CD8-positive, alpha-beta memory T cell (primary cell): ENCODE results near the gene SLFN14. TPM values are rescaled to one million over a fixed set of nuclear protein-coding genes. Genes with fewer than 3 reads are reported as not detected.

Experiments
- CTCF ChIA-PET: fragments of 350-600 bp; sonication (Branson Sonifier 250); formaldehyde crosslinking; loops from one replicate; lab custom pipeline; 2021; ENCODE audit warnings: antibody characterized with exemption; lab: Charles Lee
- POLR2A ChIA-PET: fragments of 350-600 bp; sonication (Branson Sonifier 250); formaldehyde crosslinking; loops from one replicate; lab custom pipeline; 2021; ENCODE audit warnings: antibody characterized with exemption; lab: Charles Lee
- DNase-seq, 5 donors: peaks; one replicate each; pipeline versions ENCODE4 v3.0.0 to v3.0.0-alpha.2; 2020 to 2022; ENCODE audit warnings: mixed read lengths in 1 of 5
- H3K27ac ChIP-seq: one replicate; pipeline ENCODE4 v1.7.0; 2013; ENCODE audit warnings: low read depth, mild to moderate bottlenecking, low read length, moderate library complexity
- H3K27me3 ChIP-seq: 2 replicates; pipeline ENCODE4 v1.7.0; 2013; ENCODE audit warnings: low read length, mild to moderate bottlenecking; ENCODE audit not compliant: insufficient read depth, poor library complexity, severe bottlenecking
- H3K36me3 ChIP-seq: 2 replicates; pipeline ENCODE4 v1.7.0; 2013; ENCODE audit warnings: mild to moderate bottlenecking, low read length, moderate library complexity; ENCODE audit not compliant: insufficient read depth
- H3K4me1 ChIP-seq: 2 replicates; pipeline ENCODE4 v1.7.0; 2013; ENCODE audit warnings: mild to moderate bottlenecking, low read length, moderate library complexity; ENCODE audit not compliant: insufficient read depth
- H3K4me3 ChIP-seq: 2 replicates; pipeline ENCODE4 v1.7.0; 2013; ENCODE audit warnings: mild to moderate bottlenecking, low read length
- H3K9me3 ChIP-seq: 2 replicates; pipeline ENCODE4 v1.7.0; 2013; ENCODE audit warnings: mild to moderate bottlenecking, low read length
- H3K27ac Mint-ChIP-seq, 8 donors: one replicate each; pipeline ENCODE4 v1.8.0; 2020 to 2021; ENCODE audit warnings: mixed read lengths in 8 of 8, mild to moderate bottlenecking in 6 of 8, inconsistent platforms in 3 of 8, moderate library complexity in 3 of 8
- H3K27me3 Mint-ChIP-seq, 2 donors: one replicate each; pipeline ENCODE4 v1.8.0; 2020 to 2021; ENCODE audit warnings: mixed read lengths in 2 of 2, mild to moderate bottlenecking in 1 of 2, moderate library complexity in 1 of 2
- H3K36me3 Mint-ChIP-seq, 3 donors: one replicate each; pipeline ENCODE4 v1.8.0; 2020 to 2021; ENCODE audit warnings: mixed read lengths in 3 of 3, inconsistent platforms in 1 of 3, mild to moderate bottlenecking in 1 of 3
- H3K4me1 Mint-ChIP-seq, 3 donors: one replicate each; pipeline ENCODE4 v1.8.0; 2020 to 2021; ENCODE audit warnings: mixed read lengths in 3 of 3, inconsistent platforms in 1 of 3, mild to moderate bottlenecking in 1 of 3
- H3K4me3 Mint-ChIP-seq, 7 donors: one replicate each; pipeline ENCODE4 v1.8.0; 2020 to 2021; ENCODE audit warnings: mixed read lengths in 7 of 7, mild to moderate bottlenecking in 6 of 7, moderate library complexity in 4 of 7, inconsistent platforms in 2 of 7
- H3K9me3 Mint-ChIP-seq, 5 donors: one replicate each; pipeline ENCODE4 v1.8.0; 2020 to 2022; ENCODE audit warnings: mixed read lengths in 5 of 5, mild to moderate bottlenecking in 3 of 5, moderate library complexity in 2 of 5, inconsistent platforms in 1 of 5
- polyA plus RNA-seq: library from polyadenylated mRNA; unstranded; fragments of 300-500 nt; fragmentation: Illumina TruSeq; gene quantifications from one replicate; pipeline ENCODE4 v1.2.3, GENCODE V29; 2021
- total RNA-seq, 2 experiments: library from RNA; stranded (reverse); gene quantifications; one replicate each; pipeline ENCODE4 v1.2.3, GENCODE V29; 2021

SLFN14 gene
- total and polyA plus RNA-seq, 3 experiments from 2014 or later = 0.13 to 0.16 (median 0.15) TPM

- Mint-ChIP-seq H3K4me1 (peaks cover 7 to 46% (median 30%) of the 10 kb centered on the region in 3 donors), H3K36me3 (peaks cover 24 to 68% (median 30%) of the 10 kb centered on the region in 3 donors), H3K9me3 (no peaks in the 10 kb centered on the region), H3K4me3 (no peak overlapping the region), H3K27ac (peak overlapping the region in 2 of 8 donors; percentile 24 to 57), H3K27me3 (no peaks in the 10 kb centered on the region)
- Histone ChIP-seq H3K27ac (no peak overlapping the region), H3K4me1 (no peaks in the 10 kb centered on the region), H3K4me3 (no peak overlapping the region), H3K9me3 (no peaks in the 10 kb centered on the region), H3K36me3 (peaks cover 30% of the 10 kb centered on the region), H3K27me3 (no peaks in the 10 kb centered on the region)
- ChIA-PET CTCF (interaction anchor here (0.7 to 1.1 kb wide), 3 partner anchors 10 to 18 kb away, joined by 3 to 6 read pairs (median 3); partner anchors contain the start of gene PEX12), POLR2A (interaction anchor here (0.7 kb wide), 1 partner anchor 519 kb away, joined by 3 read pairs; no protein-coding TSS in a partner anchor)
- no peak for DNase-seq
These were observed 35.5 kb upstream of the SLFN14 start for GRCh38 chr17:35596072-35596471.

GRCh38 chr17:35588196-35588920 lies 27.7 kb upstream of the SLFN14 start:
- peak overlapping the region; percentile 91 to 99 (median 98) for H3K27ac Mint-ChIP-seq

GRCh38 chr17:35587074-35587961 lies 26.7 kb upstream of the SLFN14 start, which contains the start of gene AP2B1:
AP2B1 (plus strand) TSS chr17:35587322; CDS start chr17:35594031, 6,709 bp downstream.
- peaks cover 21% of the 10 kb centered on the region for H3K4me1 ChIP-seq
- peak; percentile 90 to 98 (median 98) for DNase-seq
- H3K9me3 Mint-ChIP-seq = no peaks in the 10 kb centered on the region
- peak within 1 kb of the TSS; percentile 96 for H3K27ac ChIP-seq
- peaks cover 0 to 15% (median 0%) of the 10 kb centered on the region in 3 donors for H3K36me3 Mint-ChIP-seq
- peak within 1 kb of the TSS; percentile 91 to 99 (median 98) for H3K27ac Mint-ChIP-seq
- H3K27me3 ChIP-seq = no peaks in the 10 kb centered on the region
- CTCF ChIA-PET = interaction anchor here (0.6 to 1.5 kb wide), 3 partner anchors 9 to 222 kb away, joined by 3 to 7 read pairs (median 3); partner anchors contain the start of genes PEX12 and TAF15
- peaks cover 35 to 51% (median 41%) of the 10 kb centered on the region in 3 donors for H3K4me1 Mint-ChIP-seq
- POLR2A ChIA-PET = interaction anchor here (0.5 to 1.6 kb wide), 5 partner anchors 9 to 274 kb away, joined by 3 to 25 read pairs (median 4); partner anchors contain the start of genes PEX12 and TAF15
- H3K4me3 Mint-ChIP-seq = peak within 1 kb of the TSS; percentile 93 to 98 (median 95)
- H3K4me3 ChIP-seq = peak within 1 kb of the TSS; percentile 98
- peaks cover 0 to 3% of the 10 kb centered on the region in 2 donors for H3K27me3 Mint-ChIP-seq
- no peaks in the 10 kb centered on the region for H3K9me3 ChIP-seq
- no peaks in the 10 kb centered on the region for H3K36me3 ChIP-seq

More at GRCh38 chr17:35588196-35588920, 27.7 kb upstream of the SLFN14 start:
- Histone ChIP-seq H3K27ac (peak overlapping the region; percentile 96), H3K4me3 (peak overlapping the region; percentile 98), H3K9me3 (no peaks in the 10 kb centered on the region), H3K27me3 (no peaks in the 10 kb centered on the region), H3K36me3 (no peaks in the 10 kb centered on the region), H3K4me1 (peaks cover 21% of the 10 kb centered on the region)
- POLR2A ChIA-PET = interaction anchor here (0.7 to 1.9 kb wide), 3 partner anchors 10 to 55 kb away, joined by 3 to 18 read pairs (median 4); partner anchors contain the start of gene PEX12
- DNase-seq = no peak
- Mint-ChIP-seq H3K4me1 (peaks cover 37 to 58% (median 48%) of the 10 kb centered on the region in 3 donors), H3K36me3 (peaks cover 0 to 19% (median 0%) of the 10 kb centered on the region in 3 donors), H3K27me3 (peaks cover 0 to 3% of the 10 kb centered on the region in 2 donors), H3K9me3 (no peaks in the 10 kb centered on the region), H3K4me3 (peak overlapping the region; percentile 93 to 98 (median 95))
- CTCF ChIA-PET = interaction anchor here (1.2 to 1.9 kb wide), 4 partner anchors 10 to 275 kb away, joined by 4 to 5 read pairs (median 4); partner anchors contain the start of gene PEX12

- Mint-ChIP-seq H3K4me3 (peak overlapping the region; percentile 93 to 98 (median 95)), H3K27ac (peak overlapping the region; percentile 91 to 99 (median 98)), H3K9me3 (no peaks in the 10 kb centered on the region), H3K27me3 (peaks cover 0 to 3% of the 10 kb centered on the region in 2 donors), H3K4me1 (peaks cover 35 to 46% (median 41%) of the 10 kb centered on the region in 3 donors), H3K36me3 (peaks cover 0 to 13% (median 0%) of the 10 kb centered on the region in 3 donors)
- Histone ChIP-seq H3K4me3 (peak overlapping the region; percentile 98), H3K36me3 (no peaks in the 10 kb centered on the region), H3K4me1 (peaks cover 21% of the 10 kb centered on the region), H3K27me3 (no peaks in the 10 kb centered on the region), H3K27ac (peak overlapping the region; percentile 96), H3K9me3 (no peaks in the 10 kb centered on the region)
- POLR2A ChIA-PET = interaction anchor here (0.5 to 1.6 kb wide), 4 partner anchors 8 to 273 kb away, joined by 3 to 25 read pairs (median 4); partner anchors contain the start of genes PEX12 and TAF15
- no peak for DNase-seq
- CTCF ChIA-PET = interaction anchor here (0.6 to 1.5 kb wide), 5 partner anchors 8 to 223 kb away, joined by 3 to 7 read pairs (median 3); partner anchors contain the start of genes PEX12, SLFN11 and TAF15
These were observed 26.0 kb upstream of the SLFN14 start for GRCh38 chr17:35586569-35587073.

- peaks cover 27 to 32% (median 30%) of the 10 kb centered on the region in 3 donors for H3K4me1 Mint-ChIP-seq
- peak overlapping the region in 1 of 8 donors; percentile 75 for H3K27ac Mint-ChIP-seq
- Histone ChIP-seq H3K27me3 (no peaks in the 10 kb centered on the region), H3K9me3 (no peaks in the 10 kb centered on the region), H3K4me1 (peaks cover 20% of the 10 kb centered on the region), H3K36me3 (no peaks in the 10 kb centered on the region), H3K27ac (no peak overlapping the region), H3K4me3 (no peak overlapping the region)
- no peaks in the 10 kb centered on the region for H3K9me3 Mint-ChIP-seq
- POLR2A ChIA-PET = no interaction called here
- H3K36me3 Mint-ChIP-seq = peaks cover 0 to 9% (median 0%) of the 10 kb centered on the region in 3 donors
- DNase-seq = no peak
- peaks cover 0 to 3% of the 10 kb centered on the region in 2 donors for H3K27me3 Mint-ChIP-seq
- CTCF ChIA-PET = no interaction called here
- H3K4me3 Mint-ChIP-seq = peak overlapping the region in 1 of 7 donors; percentile 59
These were observed 23.4 kb upstream of the SLFN14 start for GRCh38 chr17:35584061-35584460.

- H3K36me3 ChIP-seq = peaks cover 5% of the 10 kb centered on the region
- Mint-ChIP-seq H3K4me3 (peak overlapping the region; percentile 88 to 99 (median 97)), H3K36me3 (peaks cover 0 to 30% (median 5%) of the 10 kb centered on the region in 3 donors), H3K27me3 (no peaks in the 10 kb centered on the region), H3K9me3 (no peaks in the 10 kb centered on the region), H3K27ac (peak overlapping the region; percentile 95 to 100 (median 99)), H3K4me1 (peaks cover 23 to 29% (median 26%) of the 10 kb centered on the region in 3 donors)
- no peaks in the 10 kb centered on the region for H3K9me3 ChIP-seq
- ChIA-PET POLR2A (interaction anchor here (0.8 to 1.8 kb wide), 13 partner anchors 8 to 418 kb away, joined by 3 to 25 read pairs (median 5); partner anchors contain the start of genes AP2B1, SLFN5 and TAF15), CTCF (interaction anchor here (0.8 to 2.2 kb wide), 13 partner anchors 8 to 437 kb away, joined by 3 to 7 read pairs (median 4); partner anchors contain the start of gene AP2B1)
- H3K4me1 ChIP-seq = peaks cover 15% of the 10 kb centered on the region
- H3K27me3 ChIP-seq = no peaks in the 10 kb centered on the region
- DNase-seq = no peak
- peak overlapping the region; percentile 90 for H3K27ac ChIP-seq
- H3K4me3 ChIP-seq = peak overlapping the region; percentile 85
These were observed 18.4 kb upstream of the SLFN14 start for GRCh38 chr17:35578929-35579432.
